ENCODE measurements around the gene MYCBPAP. TPM values are rescaled to one million over a fixed set of nuclear protein-coding genes. Genes with fewer than 3 reads are reported as not detected.

MYCBPAP gene
- total and polyA plus RNA-seq, 3 donors from 2014 or later, result 75.9 to 315 (median 91.7) TPM

- TF ChIP-seq POLR2A (IDR thresholded peaks at IDR 0.05) (no peak), CTCF (IDR thresholded peaks at IDR 0.05) (no peak)
- intact Hi-C loops (cut with DNase I; ENCODE audit: low total_unique reads), result loop anchor here (5.0 kb wide), 1 partner anchor 58 kb away; no protein-coding TSS in a partner anchor
- H3K4me3 ChIP-seq, result peak overlapping the region in 1 of 2 donors; percentile 71
- peaks cover 25% of the 10 kb centered on the region for H3K4me1 ChIP-seq
- no peaks in the 10 kb centered on the region for H3K36me3 ChIP-seq (ENCODE audit: low read depth, missing control alignments)
- no peaks in the 10 kb centered on the region for H3K9me3 ChIP-seq
- no peak for DNase-seq
- H3K27me3 ChIP-seq, result no peaks in the 10 kb centered on the region
- WGBS, 2 donors, result 79 to 84% methylated on average over 11 of the region's 11 CpGs
- peak overlapping the region in 1 of 2 donors; percentile 76 for H3K27ac ChIP-seq
Observed at GRCh38 chr17:50540560-50541401, 32.5 kb downstream of the MYCBPAP start.

- Histone ChIP-seq H3K27me3 (no peaks in the 10 kb centered on the region), H3K9me3 (no peaks in the 10 kb centered on the region), H3K4me1 (peaks cover 22% of the 10 kb centered on the region), H3K4me3 (peak overlapping the region; percentile 56 to 71), H3K36me3 (ENCODE audit: low read depth, missing control alignments) (no peaks in the 10 kb centered on the region), H3K27ac (peak overlapping the region; percentile 76 to 87)
- DNase-seq, result peak; percentile 20
- intact Hi-C loops (cut with DNase I; ENCODE audit: low total_unique reads), result loop anchor here (5.0 kb wide), 1 partner anchor 59 kb away; no protein-coding TSS in a partner anchor
- TF ChIP-seq CTCF (IDR thresholded peaks at IDR 0.05) (no peak), POLR2A (IDR thresholded peaks at IDR 0.05) (no peak)
- 51 to 58% methylated on average over 9 of the region's 9 CpGs for WGBS, 2 donors
Observed at GRCh38 chr17:50541402-50541715, 33.1 kb downstream of the MYCBPAP start.

GRCh38 chr17:50541716-50542688 lies 33.8 kb downstream of the MYCBPAP start:
- H3K9me3 ChIP-seq, result no peaks in the 10 kb centered on the region
- intact Hi-C loops (cut with DNase I; ENCODE audit: low total_unique reads), result loop anchor here (5.0 kb wide), 1 partner anchor 60 kb away; no protein-coding TSS in a partner anchor
- TF ChIP-seq POLR2A (IDR thresholded peaks at IDR 0.05) (no peak), CTCF (IDR thresholded peaks at IDR 0.05) (no peak)
- H3K4me3 ChIP-seq, result peak overlapping the region; percentile 56 to 71
- no peaks in the 10 kb centered on the region for H3K27me3 ChIP-seq
- WGBS, 2 donors, result 2 to 5% methylated on average over 22 to 76 of the region's 82 CpGs
- peak overlapping the region; percentile 76 to 87 for H3K27ac ChIP-seq
- DNase-seq, result peak; percentile 90
- H3K36me3 ChIP-seq (ENCODE audit: low read depth, missing control alignments), result no peaks in the 10 kb centered on the region
- H3K4me1 ChIP-seq, result peaks cover 26% of the 10 kb centered on the region

GRCh38 chr17:50542795-50543774 lies 34.8 kb downstream of the MYCBPAP start:
- Histone ChIP-seq H3K27ac (no peak overlapping the region), H3K4me3 (no peak overlapping the region), H3K27me3 (no peaks in the 10 kb centered on the region), H3K4me1 (peaks cover 34% of the 10 kb centered on the region), H3K9me3 (no peaks in the 10 kb centered on the region), H3K36me3 (ENCODE audit: low read depth, missing control alignments) (no peaks in the 10 kb centered on the region)
- 73 to 77% methylated on average over 14 to 16 of the region's 16 CpGs for WGBS, 2 donors
- intact Hi-C loops (cut with DNase I; ENCODE audit: low total_unique reads), result loop anchor here (5.0 kb wide), 1 partner anchor 61 kb away; no protein-coding TSS in a partner anchor
- no peak for TF ChIP-seq CTCF (IDR thresholded peaks at IDR 0.05)
- no peak for TF ChIP-seq POLR2A (IDR thresholded peaks at IDR 0.05)
- DNase-seq, result no peak

Measured in testis (tissue), 3 donors.